Measurements from ENCODE around the gene TTC17. TPM values are rescaled to one million over a fixed set of nuclear protein-coding genes. Genes with fewer than 3 reads are reported as not detected.

TTC17 gene
- total and polyA plus RNA-seq, 2 of the 8 experiments (the other 6 are each of a cell fraction or from before 2014, with no cell fraction given): 65.1 to 80.1 TPM

GRCh38 chr11:43505171-43505570, 146.5 kb downstream of the TTC17 start:
- Histone ChIP-seq H3K4me3 (ENCODE audit: extremely low read depth in 1 of 4, insufficient read depth in 2 of 4, low read depth in 3 of 4, low read length in 4 of 4) (no peak overlapping the region), H3K9ac (replicated peaks in 1 of 4; ENCODE audit: extremely low read depth in 1 of 4, low read depth in 3 of 4, low read length in 3 of 4) (no peak overlapping the region), H2AFZ (ENCODE audit: low read length) (no peak overlapping the region), H2BK120ac (replicated peaks; ENCODE audit: low read depth, low read length) (no peak overlapping the region), H4K91ac (replicated peaks; ENCODE audit: insufficient read length, low read length) (no peak overlapping the region), H2AK5ac (ENCODE audit: low read depth, low read length) (no peak overlapping the region), H3K27me3 (replicated peaks in 1 of 4; ENCODE audit: control insufficient read depth in 3 of 4, extremely low read depth in 1 of 4, insufficient read depth in 3 of 4, low read length in 3 of 4) (no peaks in the 10 kb centered on the region), H3K79me2 (ENCODE audit: control insufficient read depth in 1 of 2, insufficient read depth in 2 of 2, low read length in 2 of 2) (no peaks in the 10 kb centered on the region), H3K23me2 (ENCODE audit: low read depth, low read length) (no peaks in the 10 kb centered on the region), H3K4me1 (replicated peaks in 1 of 4; ENCODE audit: control insufficient read depth in 3 of 4, insufficient read depth in 4 of 4, low read length in 3 of 4) (no peaks in the 10 kb centered on the region; a peak in 1 of 7 replicates), H2BK15ac (ENCODE audit: low read length) (no peak overlapping the region; the same call in 1 of the 2 replicates), H4K8ac (ENCODE audit: extremely low read depth, insufficient read depth, low read length) (no peak overlapping the region), H2BK20ac (ENCODE audit: low read length) (no peak overlapping the region), H3K9me3 (ENCODE audit: insufficient read depth in 2 of 2, low read depth in 1 of 2, low read length in 1 of 2) (no peaks in the 10 kb centered on the region), H3K27ac (ENCODE audit: low read depth, low read length) (no peak overlapping the region), H4K5ac (ENCODE audit: insufficient read length, low read depth, low read length) (no peak overlapping the region), H3K23ac (ENCODE audit: insufficient read length) (no peak overlapping the region), H4K20me1 (replicated peaks in 1 of 2; ENCODE audit: control insufficient read depth in 1 of 2, insufficient read depth in 2 of 2, low read length in 2 of 2) (no peaks in the 10 kb centered on the region), H3K18ac (ENCODE audit: extremely low read depth, low read length) (no peak overlapping the region), H2BK5ac (ENCODE audit: low read depth, low read length) (no peak overlapping the region), H3K4ac (replicated peaks; ENCODE audit: insufficient read length, low read depth, low read length) (no peak overlapping the region), H3K14ac (ENCODE audit: insufficient read length) (no peak overlapping the region), H2BK12ac (ENCODE audit: low read depth, low read length) (no peak overlapping the region), H3K36me3 (ENCODE audit: control insufficient read depth in 2 of 4, insufficient read depth in 4 of 4, low read length in 3 of 4) (no peaks in the 10 kb centered on the region), H3K56ac (replicated peaks; ENCODE audit: insufficient read length, low read depth, low read length) (no peak overlapping the region), H3K79me1 (ENCODE audit: low read depth, low read length) (no peaks in the 10 kb centered on the region), H3K4me2 (ENCODE audit: insufficient read depth in 1 of 2, low read depth in 2 of 2, low read length in 2 of 2) (no peak overlapping the region)
- WGBS, 2 experiments (ENCODE audit: extremely low coverage in 1 of 2, insufficient coverage in 1 of 2, insufficient read length in 1 of 2, insufficient replicate concordance in 2 of 2, low coverage in 1 of 2, low lambda C conversion rate in 2 of 2, missing lambda C conversion rate in 1 of 2): 83% methylated on average over 4 of the region's 4 CpGs; no CpG with 5 or more reads in 1 of the 2 experiments
- CTCF ChIA-PET (ENCODE audit: partially characterized antibody): interaction anchor here (0.9 to 41.8 kb wide), 30 partner anchors 9 to 346 kb away, joined by 3 to 1064 read pairs (median 7); no protein-coding TSS in a partner anchor
- no peak for DNase-seq (ENCODE audit: low read depth in 1 of 2, low spot score in 2 of 2)
- no peak for FAIRE-seq
- TF ChIP-seq HDAC2 (IDR thresholded peaks at IDR 0.05; ENCODE audit: borderline replicate concordance in 1 of 2, low read depth in 2 of 2, low read length in 2 of 2) (no peak), SUZ12 (IDR thresholded peaks at IDR 0.05; ENCODE audit: low read length) (no peak), JUND (IDR thresholded peaks at IDR 0.05; ENCODE audit: low read length) (no peak), KDM4A (IDR thresholded peaks at IDR 0.05; ENCODE audit: low read depth, low read length, severe bottlenecking) (no peak), SIRT6 (IDR thresholded peaks at IDR 0.05; ENCODE audit: low read length) (no peak), RBBP5 (IDR thresholded peaks at IDR 0.05; ENCODE audit: borderline replicate concordance, low read depth, low read length) (no peak)
- POLR2A ChIA-PET (ENCODE audit: partially characterized antibody): interaction anchor here (0.6 to 1.3 kb wide), 2 partner anchors 9 to 204 kb away, joined by 3 read pairs; no protein-coding TSS in a partner anchor

All from H1 (cell line).